B cell (primary cell): Measurements from ENCODE around the gene DMC1. TPM values are rescaled to one million over a fixed set of nuclear protein-coding genes. Genes with fewer than 3 reads are reported as not detected.

ENCODE experiments used
- ATAC-seq: fragments of 200-7000 bp; cut with Tn5 transposase; one replicate; pipeline ENCODE4 v1.10.0; 2021; ENCODE audit warnings: low read depth, mild to moderate bottlenecking, moderate number of reproducible peaks, moderate library complexity
- CTCF ChIA-PET: fragments of 350-600 bp; sonication (Branson Sonifier 250); formaldehyde crosslinking; loops from one replicate; lab custom pipeline; 2021; ENCODE audit warnings: antibody characterized with exemption, inconsistent platforms; lab: Charles Lee
- POLR2A ChIA-PET: fragments of 350-600 bp; sonication (Branson Sonifier 250); formaldehyde crosslinking; loops from one replicate; lab custom pipeline; 2021; ENCODE audit warnings: antibody characterized with exemption; lab: Charles Lee
- DNase-seq: peaks from one replicate; pipeline ENCODE4 v3.0.0; 2013
- H2AFZ ChIP-seq: 2 replicates; pipeline ENCODE4 v1.6.1; 2012; ENCODE audit warnings: mild to moderate bottlenecking, low read depth, low read length; ENCODE audit not compliant: insufficient read depth, poor library complexity, severe bottlenecking
- H3K27ac ChIP-seq, 2 donors: 1 replicate in 1 of 2; 2 replicates in 1 of 2; pipeline ENCODE4 v1.5.1; 2012 to 2013; ENCODE audit warnings: low read length in 2 of 2, mild to moderate bottlenecking in 2 of 2, moderate library complexity in 1 of 2
- H3K27me3 ChIP-seq, 4 experiments: fragments of 200-600 bp in 1 of 4; sonication (generic) in 1 of 4; replicated peaks in 1 of 4; 1 replicate in 2 of 4; 2 replicates in 2 of 4; pipeline versions ENCODE4 v1.6.1 to v1.7.0; 2013 to 2016; ENCODE audit warnings: low read length in 3 of 4, mild to moderate bottlenecking in 2 of 4, mixed read lengths in 1 of 4, moderate library complexity in 1 of 4; ENCODE audit not compliant: insufficient read depth in 4 of 4, control insufficient read depth in 3 of 4; ENCODE audit errors: control extremely low read depth in 1 of 4
- H3K36me3 ChIP-seq, 2 experiments: replicated peaks in 1 of 2; 1 replicate in 1 of 2; 2 replicates in 1 of 2; pipeline versions ENCODE4 v1.6.1 to v1.7.1; 2013; ENCODE audit warnings: low read length in 1 of 2; ENCODE audit not compliant: insufficient read depth in 2 of 2, control insufficient read depth in 1 of 2; ENCODE audit errors: control extremely low read depth in 1 of 2, extremely low read depth in 1 of 2
- H3K4me1 ChIP-seq, 2 donors: fragments of 200-600 bp in 1 of 2; sonication (generic) in 1 of 2; 1 replicate in 1 of 2; 2 replicates in 1 of 2; pipeline versions ENCODE4 v1.5.1 to v1.6.1; 2013 to 2017; ENCODE audit warnings: low read length in 2 of 2; ENCODE audit not compliant: control insufficient read depth in 2 of 2, insufficient read depth in 2 of 2
- H3K4me2 ChIP-seq: replicated peaks from 2 replicates; pipeline ENCODE3; 2012; ENCODE audit warnings: mild to moderate bottlenecking, low read depth, low read length; ENCODE audit not compliant: poor library complexity, severe bottlenecking
- H3K4me3 ChIP-seq, 5 experiments: fragments of 200-600 bp in 1 of 5; sonication (generic) in 1 of 5; 1 replicate in 3 of 5; 2 replicates in 2 of 5; pipeline versions ENCODE4 v1.5.1 to v1.7.0; 2011 to 2016; ENCODE audit warnings: low read length in 4 of 5, mild to moderate bottlenecking in 4 of 5, low read depth in 2 of 5, control low read depth in 1 of 5, moderate library complexity in 1 of 5; ENCODE audit not compliant: insufficient read depth in 1 of 5; ENCODE audit errors: control extremely low read depth in 1 of 5, extremely low read depth in 1 of 5
- H3K79me2 ChIP-seq: fragments of 200-600 bp; sonication (generic); one replicate; pipeline ENCODE4 v1.6.0; 2016; ENCODE audit warnings: low read length; ENCODE audit not compliant: control insufficient read depth, insufficient read depth
- H3K9ac ChIP-seq: fragments of 200-600 bp; sonication (generic); 2 replicates; pipeline ENCODE4 v1.6.1; 2017; ENCODE audit warnings: mild to moderate bottlenecking, low read length, moderate library complexity
- H3K9me3 ChIP-seq, 3 donors: one replicate each; pipeline versions ENCODE4 v1.6.1 to v1.7.1; 2013; ENCODE audit warnings: low read length in 2 of 3; ENCODE audit not compliant: control insufficient read depth in 2 of 3, insufficient read depth in 1 of 3; ENCODE audit errors: control extremely low read depth in 1 of 3
- H4K20me1 ChIP-seq: 2 replicates; pipeline ENCODE4 v1.6.0; 2012; ENCODE audit warnings: mild to moderate bottlenecking, low read length; ENCODE audit not compliant: insufficient read depth, control insufficient read depth, poor library complexity, severe bottlenecking
- H3K27ac Mint-ChIP-seq: one replicate; pipeline ENCODE4 v1.8.0; 2021; ENCODE audit warnings: mixed read lengths
- H3K27me3 Mint-ChIP-seq: one replicate; pipeline ENCODE4 v1.8.0; 2021; ENCODE audit warnings: mixed read lengths
- H3K4me1 Mint-ChIP-seq: one replicate; pipeline ENCODE4 v1.8.0; 2021; ENCODE audit warnings: mixed read lengths
- H3K4me3 Mint-ChIP-seq: one replicate; pipeline ENCODE4 v1.8.0; 2021; ENCODE audit warnings: mixed read lengths
- H3K9me3 Mint-ChIP-seq: one replicate; pipeline ENCODE4 v1.8.0; 2022; ENCODE audit warnings: mixed read lengths; ENCODE audit not compliant: insufficient read depth
- EZH2 ChIP-seq: IDR thresholded peaks from 2 replicates; pipeline ENCODE4 v1.6.1; 2012; ENCODE audit warnings: borderline replicate concordance, low read depth, mild to moderate bottlenecking, moderate library complexity, low read length; ENCODE audit not compliant: insufficient read depth, poor library complexity, severe bottlenecking
- WGBS: methylation state at CpG from one replicate; pipeline ENCODE4 v1.1.5; 2013; ENCODE audit warnings: missing lambda C conversion rate; ENCODE audit not compliant: insufficient coverage; 5-methylcytosine and 5-hydroxymethylcytosine counted together
- intact Hi-C: fragments of 100-400 bp; cut with micrococcal nuclease; formaldehyde crosslinking; loops from one replicate; pipeline ENCODE4 v1.10.0; 2022
- polyA plus RNA-seq: library from polyadenylated mRNA; depleted of rRNA; stranded (reverse); fragments of >200 nt; gene quantifications from 2 replicates; pipeline ENCODE4 v1.2.3, GENCODE V29; 2012
- total RNA-seq, 2 donors: library from RNA; stranded (reverse); fragments of 120-200 nt in 1 of 2; gene quantifications; 1 replicate in 1 of 2; 2 replicates in 1 of 2; pipeline versions ENCODE4 v1.2.3 to v1.2.4, GENCODE V29; 2013 to 2022
- TF ChIP-seq, protein P1 (sequence below): fragments of 200-600 bp; IDR thresholded peaks from one replicate; pipeline ENCODE4 v1.8.0; 2022; ENCODE audit warnings: antibody characterized with exemption, mild to moderate bottlenecking

DMC1 gene
- total and polyA plus RNA-seq, 2 donors (not counting 1 experiment from before 2014, with no cell fraction given), result 0.64 TPM; not detected in 1

DNA sequence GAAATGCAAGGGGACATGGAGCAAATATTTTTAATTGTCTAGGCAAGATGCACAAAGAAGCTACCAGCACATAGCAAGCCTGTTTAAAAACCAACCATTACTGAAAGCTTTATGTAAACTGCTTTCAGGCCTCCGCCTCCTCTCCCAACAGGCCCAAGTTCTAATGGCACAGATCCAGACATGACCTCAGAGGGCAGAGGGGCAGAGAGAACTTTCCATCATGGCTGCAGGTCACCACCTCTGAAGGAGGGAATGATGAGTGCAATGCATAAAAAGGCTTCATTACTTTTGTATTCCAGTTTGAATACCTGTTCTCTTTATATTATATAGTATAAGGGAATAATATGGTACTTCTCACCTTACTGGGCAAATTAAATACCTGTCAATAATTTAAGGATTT, 79.1 kb downstream of the DMC1 start:
- WGBS, result no CpG with 5 or more reads among the region's 1 CpG
- Histone ChIP-seq H3K4me2 (no peak overlapping the region), H2AFZ (no peak overlapping the region), H3K36me3 (peaks cover 2 to 93% of the 10 kb centered on the region in 2 experiments), H3K9me3 (no peaks in the 10 kb centered on the region), H3K27me3 (no peaks in the 10 kb centered on the region), H3K79me2 (peaks cover 32% of the 10 kb centered on the region), H3K27ac (no peak overlapping the region), H3K4me3 (no peak overlapping the region), H3K4me1 (no peaks in the 10 kb centered on the region), H3K9ac (no peak overlapping the region), H4K20me1 (peaks cover 70% of the 10 kb centered on the region)
- Mint-ChIP-seq H3K27ac (no peak overlapping the region), H3K27me3 (no peaks in the 10 kb centered on the region), H3K4me1 (peaks cover 2% of the 10 kb centered on the region), H3K9me3 (no peaks in the 10 kb centered on the region), H3K4me3 (no peak overlapping the region)
- ChIA-PET POLR2A (interaction anchor here (0.9 kb wide), 1 partner anchor 12 kb away, joined by 3 read pairs; no protein-coding TSS in a partner anchor), CTCF (interaction anchor here (0.6 to 2.2 kb wide), 4 partner anchors 11 to 190 kb away, joined by 3 to 7 read pairs (median 5); no protein-coding TSS in a partner anchor)
- ATAC-seq (no peak), DNase-seq (no peak)
- TF ChIP-seq EZH2, result no peak
- TF ChIP-seq, protein P1, sequence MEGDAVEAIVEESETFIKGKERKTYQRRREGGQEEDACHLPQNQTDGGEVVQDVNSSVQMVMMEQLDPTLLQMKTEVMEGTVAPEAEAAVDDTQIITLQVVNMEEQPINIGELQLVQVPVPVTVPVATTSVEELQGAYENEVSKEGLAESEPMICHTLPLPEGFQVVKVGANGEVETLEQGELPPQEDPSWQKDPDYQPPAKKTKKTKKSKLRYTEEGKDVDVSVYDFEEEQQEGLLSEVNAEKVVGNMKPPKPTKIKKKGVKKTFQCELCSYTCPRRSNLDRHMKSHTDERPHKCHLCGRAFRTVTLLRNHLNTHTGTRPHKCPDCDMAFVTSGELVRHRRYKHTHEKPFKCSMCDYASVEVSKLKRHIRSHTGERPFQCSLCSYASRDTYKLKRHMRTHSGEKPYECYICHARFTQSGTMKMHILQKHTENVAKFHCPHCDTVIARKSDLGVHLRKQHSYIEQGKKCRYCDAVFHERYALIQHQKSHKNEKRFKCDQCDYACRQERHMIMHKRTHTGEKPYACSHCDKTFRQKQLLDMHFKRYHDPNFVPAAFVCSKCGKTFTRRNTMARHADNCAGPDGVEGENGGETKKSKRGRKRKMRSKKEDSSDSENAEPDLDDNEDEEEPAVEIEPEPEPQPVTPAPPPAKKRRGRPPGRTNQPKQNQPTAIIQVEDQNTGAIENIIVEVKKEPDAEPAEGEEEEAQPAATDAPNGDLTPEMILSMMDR, result no peak
- intact Hi-C loops, result no loop called here

DNA sequence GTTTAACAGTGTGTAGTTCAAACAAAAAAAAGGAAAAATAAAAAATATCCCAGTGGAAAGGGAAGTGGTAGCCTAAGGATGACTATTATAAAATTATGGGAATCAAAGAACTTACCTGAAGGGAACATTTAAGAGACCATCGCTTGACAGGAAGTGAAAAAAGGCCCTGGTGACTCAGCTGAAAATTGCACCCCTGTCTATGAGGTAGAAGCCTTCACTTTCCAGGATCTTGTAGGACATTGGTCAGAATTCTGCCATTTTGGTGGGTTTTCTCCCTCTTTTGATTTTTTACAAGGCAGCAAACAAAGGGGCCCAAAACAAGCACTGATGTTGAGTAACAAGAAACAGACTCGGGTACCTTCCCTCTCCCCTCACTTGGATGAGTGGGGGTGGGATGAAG, 79.5 kb downstream of the DMC1 start:
- intact Hi-C loops, result no loop called here
- Histone ChIP-seq H3K4me1 (no peaks in the 10 kb centered on the region), H3K9me3 (no peaks in the 10 kb centered on the region), H3K79me2 (peaks cover 28% of the 10 kb centered on the region), H3K27ac (peak overlapping the region in 1 of 2 donors; percentile 15), H3K9ac (no peak overlapping the region), H3K36me3 (peaks cover 2 to 92% of the 10 kb centered on the region in 2 experiments), H4K20me1 (peaks cover 68% of the 10 kb centered on the region), H3K4me3 (no peak overlapping the region), H2AFZ (no peak overlapping the region), H3K27me3 (no peaks in the 10 kb centered on the region), H3K4me2 (no peak overlapping the region)
- WGBS, result 20% methylated on average over 1 of the region's 2 CpGs
- H3K4me3 Mint-ChIP-seq, result no peak overlapping the region
- DNase-seq (no peak), ATAC-seq (no peak)
- no peaks in the 10 kb centered on the region for H3K9me3 Mint-ChIP-seq
- ChIA-PET POLR2A (interaction anchor here (0.9 to 1.1 kb wide), 2 partner anchors 8 to 12 kb away, joined by 3 read pairs; no protein-coding TSS in a partner anchor), CTCF (interaction anchor here (0.6 to 2.2 kb wide), 5 partner anchors 8 to 191 kb away, joined by 3 to 7 read pairs (median 3); no protein-coding TSS in a partner anchor)
- TF ChIP-seq, protein P1, result no peak
- TF ChIP-seq EZH2, result no peak
- H3K4me1 Mint-ChIP-seq, result peaks cover 2% of the 10 kb centered on the region
- peak overlapping the region; percentile 10 for H3K27ac Mint-ChIP-seq
- no peaks in the 10 kb centered on the region for H3K27me3 Mint-ChIP-seq
